ENCODE results near the gene AFP. TPM values are rescaled to one million over a fixed set of nuclear protein-coding genes. Genes with fewer than 3 reads are reported as not detected.

AFP gene
- total RNA-seq, 1 donor, result 0.90 TPM

- no peak overlapping the region for H3K4me3 ChIP-seq (ENCODE audit: low read depth, low read length)
- TF ChIP-seq CTCF (IDR thresholded peaks at IDR 0.05; ENCODE audit: insufficient read depth, low read length), result no peak
- DNase-seq (ENCODE audit: low read depth), result no peak
These were observed 34.7 kb downstream of the AFP start for GRCh38 chr4:73470728-73471127.

GRCh38 chr4:73477176-73477575 lies 41.2 kb downstream of the AFP start:
- no peak for TF ChIP-seq CTCF (IDR thresholded peaks at IDR 0.05; ENCODE audit: insufficient read depth, low read length)
- DNase-seq (ENCODE audit: low read depth), result no peak
- H3K4me3 ChIP-seq (ENCODE audit: low read depth, low read length), result no peak overlapping the region

DNA sequence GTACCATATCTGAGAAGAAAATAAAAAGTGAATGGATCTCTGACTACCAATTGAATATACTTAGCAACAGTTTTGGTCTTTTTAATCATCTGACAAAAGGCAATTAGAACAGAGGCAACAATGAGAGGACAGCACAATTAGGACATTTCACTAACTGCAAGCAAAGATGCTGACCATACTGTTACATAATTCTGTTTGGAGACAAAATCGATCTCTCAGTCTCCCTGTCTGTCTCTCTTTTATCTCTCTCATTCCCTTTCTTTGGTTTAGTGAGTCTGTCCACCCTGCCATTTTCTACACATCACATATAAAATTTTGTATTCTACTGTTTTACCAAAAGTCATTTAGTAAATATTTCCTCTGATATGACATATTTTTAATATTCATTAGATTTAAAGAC lies 43.3 kb downstream of the AFP start:
- H3K4me3 ChIP-seq (ENCODE audit: low read depth, low read length), result no peak overlapping the region
- no peak for DNase-seq (ENCODE audit: low read depth)
- no peak for TF ChIP-seq CTCF (IDR thresholded peaks at IDR 0.05; ENCODE audit: insufficient read depth, low read length)

- H3K4me3 ChIP-seq (ENCODE audit: low read depth, low read length), result no peak within 1 kb of the TSS
- no peak for DNase-seq (ENCODE audit: low read depth)
- TF ChIP-seq CTCF (IDR thresholded peaks at IDR 0.05; ENCODE audit: insufficient read depth, low read length), result no peak
These were observed 45.3 kb downstream of the AFP start, which contains the start of gene AFM for GRCh38 chr4:73481358-73481757. AFM (plus strand) TSS chr4:73481745; CDS start chr4:73481776, 31 bp downstream.

DNA sequence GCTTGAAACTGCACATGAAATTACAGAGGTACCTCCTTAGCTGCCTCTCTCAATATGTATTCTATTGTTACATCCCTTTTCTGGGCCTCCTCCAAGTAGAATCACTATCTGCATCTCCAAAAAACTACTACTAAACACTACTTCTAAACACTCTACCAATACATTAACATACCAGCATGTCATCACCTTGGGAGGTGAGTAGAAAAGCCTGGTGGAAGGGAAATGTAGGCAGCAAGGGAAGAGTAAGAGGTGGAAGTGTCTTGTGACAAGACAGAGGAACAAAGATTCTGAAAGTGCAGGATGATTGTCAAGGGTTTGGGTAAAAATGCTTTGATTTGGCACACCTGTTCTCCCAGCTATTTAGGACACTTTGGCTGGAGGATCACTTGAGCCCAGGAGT lies 49.1 kb downstream of the AFP start:
- H3K4me3 ChIP-seq (ENCODE audit: low read depth, low read length), result no peak overlapping the region
- DNase-seq (ENCODE audit: low read depth), result no peak
- no peak for TF ChIP-seq CTCF (IDR thresholded peaks at IDR 0.05; ENCODE audit: insufficient read depth, low read length)

DNA sequence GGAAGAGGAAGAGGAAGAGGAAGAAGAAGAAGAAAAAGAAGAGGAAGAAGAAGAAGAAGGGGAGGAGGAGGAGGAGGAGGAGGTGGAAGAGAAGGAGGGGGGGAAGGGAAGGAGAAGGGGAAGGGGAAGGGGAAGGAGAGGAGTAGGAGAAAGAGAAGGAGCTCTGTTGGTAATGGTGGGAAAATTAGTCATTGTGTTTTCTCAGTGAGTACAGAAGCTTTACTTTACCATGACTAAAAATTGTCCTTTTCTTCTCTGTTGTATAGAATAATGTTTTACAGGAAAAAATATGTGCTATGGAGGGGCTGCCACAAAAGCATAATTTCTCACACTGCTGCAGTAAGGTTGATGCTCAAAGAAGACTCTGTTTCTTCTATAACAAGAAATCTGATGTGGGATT lies 49.6 kb downstream of the AFP start:
- TF ChIP-seq CTCF (IDR thresholded peaks at IDR 0.05; ENCODE audit: insufficient read depth, low read length), result no peak
- no peak overlapping the region for H3K4me3 ChIP-seq (ENCODE audit: low read depth, low read length)
- DNase-seq (ENCODE audit: low read depth), result no peak

GRCh38 chr4:73486497-73486896 lies 50.5 kb downstream of the AFP start:
- no peak for TF ChIP-seq CTCF (IDR thresholded peaks at IDR 0.05; ENCODE audit: insufficient read depth, low read length)
- no peak for DNase-seq (ENCODE audit: low read depth)
- H3K4me3 ChIP-seq (ENCODE audit: low read depth, low read length), result no peak overlapping the region
